Mammary epithelial cell (primary cell): ENCODE data around the gene CRTC2.

Experiments
- EZH2 ChIP-seq: IDR thresholded peaks from 2 replicates; pipeline ENCODE4 v1.6.1; 2012; ENCODE audit warnings: low read length, inconsistent platforms, borderline replicate concordance
- TF ChIP-seq, protein P1 (sequence below), 2 donors: IDR thresholded peaks in 1 of 2; conservative IDR thresholded peaks in 1 of 2; 2 replicates each; pipeline ENCODE4 v1.5.1; 2011 to 2012; ENCODE audit warnings: inconsistent platforms in 2 of 2, low read length in 2 of 2, mild to moderate bottlenecking in 2 of 2, control low read depth in 1 of 2, low read depth in 1 of 2; ENCODE audit not compliant: insufficient read depth in 1 of 2; ENCODE audit errors: extremely low read depth in 1 of 2

DNA sequence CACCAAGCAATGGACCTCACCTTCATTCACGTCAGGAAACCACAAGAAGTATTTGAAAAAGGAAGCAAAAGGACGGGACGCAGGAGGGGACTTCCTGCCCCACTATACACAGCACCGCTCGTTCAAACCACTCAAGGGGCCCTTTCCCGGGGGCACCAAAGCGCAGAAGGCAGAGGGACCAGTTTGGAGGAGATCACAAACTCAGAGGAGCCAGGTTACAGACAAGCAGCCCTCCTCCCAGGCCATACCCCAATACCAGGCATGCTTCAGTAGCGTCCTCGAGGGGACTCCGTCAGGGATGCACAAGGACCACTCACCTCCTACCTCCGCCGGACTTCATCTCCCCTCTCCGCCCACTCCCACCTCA lies 685 bp downstream of the CRTC2 start:
- TF ChIP-seq EZH2, result no peak
- TF ChIP-seq, protein P1, sequence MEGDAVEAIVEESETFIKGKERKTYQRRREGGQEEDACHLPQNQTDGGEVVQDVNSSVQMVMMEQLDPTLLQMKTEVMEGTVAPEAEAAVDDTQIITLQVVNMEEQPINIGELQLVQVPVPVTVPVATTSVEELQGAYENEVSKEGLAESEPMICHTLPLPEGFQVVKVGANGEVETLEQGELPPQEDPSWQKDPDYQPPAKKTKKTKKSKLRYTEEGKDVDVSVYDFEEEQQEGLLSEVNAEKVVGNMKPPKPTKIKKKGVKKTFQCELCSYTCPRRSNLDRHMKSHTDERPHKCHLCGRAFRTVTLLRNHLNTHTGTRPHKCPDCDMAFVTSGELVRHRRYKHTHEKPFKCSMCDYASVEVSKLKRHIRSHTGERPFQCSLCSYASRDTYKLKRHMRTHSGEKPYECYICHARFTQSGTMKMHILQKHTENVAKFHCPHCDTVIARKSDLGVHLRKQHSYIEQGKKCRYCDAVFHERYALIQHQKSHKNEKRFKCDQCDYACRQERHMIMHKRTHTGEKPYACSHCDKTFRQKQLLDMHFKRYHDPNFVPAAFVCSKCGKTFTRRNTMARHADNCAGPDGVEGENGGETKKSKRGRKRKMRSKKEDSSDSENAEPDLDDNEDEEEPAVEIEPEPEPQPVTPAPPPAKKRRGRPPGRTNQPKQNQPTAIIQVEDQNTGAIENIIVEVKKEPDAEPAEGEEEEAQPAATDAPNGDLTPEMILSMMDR (conservative IDR thresholded peaks at IDR 0.05 in 1 of 2, IDR thresholded peaks at IDR 0.05 in 1 of 2; ENCODE audit: extremely low read depth in 1 of 2, insufficient read depth in 1 of 2, low read depth in 1 of 2, low read length in 2 of 2), result no peak
